GM13976 (cell line): ENCODE data around the gene TRPM5.
A peak's percentile ranks its signal among the peaks of the same experiment; 100 is the strongest.

Experiments
- DNase-seq: peaks from one replicate; pipeline ENCODE4 v3.0.0; 2012; ENCODE audit warnings: low spot score
- in situ Hi-C: fragments of 300-500 bp; cut with MboI; formaldehyde crosslinking; loops from one replicate; pipeline ENCODE4 v1.12.0; 2022; ENCODE audit warnings: low sequenced_read_pairs, mixed read lengths, inconsistent platforms; ENCODE audit not compliant: unreplicated experiment
- TF ChIP-seq, protein P1 (sequence below): IDR thresholded peaks from 2 replicates; pipeline ENCODE4 v1.5.1; 2012; ENCODE audit warnings: borderline replicate concordance, mild to moderate bottlenecking; ENCODE audit not compliant: insufficient read depth; ENCODE audit errors: extremely low read depth, missing control alignments, control extremely low read depth

TRPM5 gene

DNA sequence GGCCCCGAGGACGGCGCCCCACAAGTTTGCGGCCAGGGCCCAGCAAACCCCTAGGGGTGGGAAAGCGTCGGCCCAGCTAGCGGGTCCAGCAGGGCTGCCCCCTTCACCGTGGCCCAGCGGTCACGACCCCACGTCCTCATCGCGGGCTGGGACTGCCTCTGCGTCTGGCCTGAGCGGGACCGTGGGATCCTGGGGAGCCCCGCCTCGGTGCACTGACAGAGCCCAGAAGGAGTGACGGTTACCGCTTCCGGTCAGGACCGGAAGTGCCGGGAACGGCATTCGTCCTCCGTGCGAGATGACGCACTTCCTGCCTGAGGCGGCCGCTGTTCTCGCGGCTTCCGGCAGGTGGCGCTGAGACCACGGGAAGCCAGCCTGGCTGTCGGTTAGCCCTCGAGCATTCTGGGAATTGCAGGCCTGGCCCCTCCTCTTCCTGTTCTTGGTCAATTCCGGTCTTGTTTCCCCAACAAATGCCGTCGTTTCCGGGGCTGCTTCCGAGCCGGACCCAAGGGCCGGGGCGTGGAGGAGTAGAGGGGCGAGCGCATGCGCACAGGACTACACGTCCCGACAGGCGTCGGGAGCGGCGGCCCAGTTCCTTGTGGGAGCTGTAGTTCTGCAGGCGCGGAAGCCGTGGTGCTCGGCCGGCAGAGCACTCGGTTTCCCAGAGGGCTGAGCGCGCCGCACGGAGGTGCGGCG, 44.1 kb downstream of the TRPM5 start, which contains the start of gene TSSC4:
TSSC4 (plus strand) TSS at position 682 of the 693 bp plus-strand sequence. CDS start 1,884 bp downstream, outside the sequence.
- in situ Hi-C loops: no loop called here
- TF ChIP-seq, protein P1, sequence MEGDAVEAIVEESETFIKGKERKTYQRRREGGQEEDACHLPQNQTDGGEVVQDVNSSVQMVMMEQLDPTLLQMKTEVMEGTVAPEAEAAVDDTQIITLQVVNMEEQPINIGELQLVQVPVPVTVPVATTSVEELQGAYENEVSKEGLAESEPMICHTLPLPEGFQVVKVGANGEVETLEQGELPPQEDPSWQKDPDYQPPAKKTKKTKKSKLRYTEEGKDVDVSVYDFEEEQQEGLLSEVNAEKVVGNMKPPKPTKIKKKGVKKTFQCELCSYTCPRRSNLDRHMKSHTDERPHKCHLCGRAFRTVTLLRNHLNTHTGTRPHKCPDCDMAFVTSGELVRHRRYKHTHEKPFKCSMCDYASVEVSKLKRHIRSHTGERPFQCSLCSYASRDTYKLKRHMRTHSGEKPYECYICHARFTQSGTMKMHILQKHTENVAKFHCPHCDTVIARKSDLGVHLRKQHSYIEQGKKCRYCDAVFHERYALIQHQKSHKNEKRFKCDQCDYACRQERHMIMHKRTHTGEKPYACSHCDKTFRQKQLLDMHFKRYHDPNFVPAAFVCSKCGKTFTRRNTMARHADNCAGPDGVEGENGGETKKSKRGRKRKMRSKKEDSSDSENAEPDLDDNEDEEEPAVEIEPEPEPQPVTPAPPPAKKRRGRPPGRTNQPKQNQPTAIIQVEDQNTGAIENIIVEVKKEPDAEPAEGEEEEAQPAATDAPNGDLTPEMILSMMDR: peak; percentile 100
- peak; percentile 99 for DNase-seq

DNA sequence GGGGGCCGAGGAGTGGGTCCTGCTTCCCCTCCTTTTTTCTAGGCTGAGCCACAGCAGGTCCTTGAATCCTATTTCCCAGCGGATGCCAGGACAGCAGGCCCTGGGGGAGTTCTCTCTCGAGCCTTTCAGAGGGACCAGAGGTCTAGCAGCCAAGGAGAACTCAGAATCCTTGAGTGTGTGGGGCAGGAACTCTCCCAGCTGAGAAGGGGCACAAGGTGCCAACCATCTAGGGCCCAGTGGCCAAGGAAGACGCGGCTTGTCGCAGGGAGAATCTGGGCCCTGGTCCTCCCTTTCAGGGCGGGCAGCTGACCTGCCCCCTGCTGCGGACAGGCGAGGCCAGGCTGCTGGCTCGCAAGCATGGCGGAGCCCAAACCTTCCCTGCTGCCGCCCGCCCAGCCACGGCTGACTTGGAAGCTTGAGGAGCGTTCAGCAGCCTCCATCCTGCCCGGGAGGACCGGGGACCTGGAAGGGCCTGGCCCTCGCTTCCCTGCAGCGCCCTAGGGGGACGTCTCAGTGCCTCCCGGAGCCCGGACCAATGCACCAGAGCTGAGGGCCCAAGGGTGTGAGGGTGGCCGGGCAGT, 44.7 kb downstream of the TRPM5 start:
- DNase-seq: no peak
- in situ Hi-C loops: no loop called here
- TF ChIP-seq, protein P1: no peak

DNA sequence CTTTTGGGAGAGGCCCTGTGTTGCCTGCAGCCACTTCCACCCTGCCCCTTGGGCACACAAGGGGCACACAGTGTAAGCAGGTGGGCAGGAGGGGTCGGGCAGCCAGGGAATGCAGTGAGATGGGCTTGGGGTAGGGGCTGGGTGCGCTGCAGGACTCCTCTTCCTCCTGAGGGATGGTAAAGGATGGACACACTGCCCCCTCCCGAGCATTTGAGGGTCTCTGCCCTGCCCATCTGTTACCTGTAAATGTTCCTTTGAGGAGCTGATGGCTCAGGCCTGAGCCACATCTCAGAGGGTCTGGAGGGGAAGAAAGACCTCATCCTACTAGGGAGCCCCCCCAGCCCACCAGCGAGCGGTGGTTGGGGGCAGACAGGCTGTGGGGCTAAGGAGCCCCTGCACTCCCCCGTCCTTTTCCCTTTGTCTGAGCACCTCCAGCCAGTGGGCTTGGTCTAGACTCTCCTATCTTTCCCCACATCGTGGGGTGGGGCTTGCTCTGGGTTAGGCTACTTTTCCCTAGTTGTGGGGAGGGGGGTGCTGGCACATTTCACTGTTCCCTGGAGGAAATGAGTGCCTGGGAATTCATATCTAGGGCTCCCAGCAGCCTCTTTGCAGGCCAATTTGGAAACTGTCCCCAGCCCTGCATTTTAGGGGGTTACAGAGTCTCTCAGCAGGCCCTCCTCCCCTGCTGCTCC, 45.5 kb downstream of the TRPM5 start:
- TF ChIP-seq, protein P1: no peak
- DNase-seq: no peak
- in situ Hi-C loops: no loop called here

DNA sequence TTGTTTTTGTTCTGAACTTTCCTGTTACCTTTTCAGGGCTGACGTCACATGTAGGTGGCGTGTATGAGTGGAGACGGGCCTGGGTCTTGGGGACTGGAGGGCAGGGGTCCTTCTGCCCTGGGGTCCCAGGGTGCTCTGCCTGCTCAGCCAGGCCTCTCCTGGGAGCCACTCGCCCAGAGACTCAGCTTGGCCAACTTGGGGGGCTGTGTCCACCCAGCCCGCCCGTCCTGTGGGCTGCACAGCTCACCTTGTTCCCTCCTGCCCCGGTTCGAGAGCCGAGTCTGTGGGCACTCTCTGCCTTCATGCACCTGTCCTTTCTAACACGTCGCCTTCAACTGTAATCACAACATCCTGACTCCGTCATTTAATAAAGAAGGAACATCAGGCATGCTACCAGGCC, 47.3 kb downstream of the TRPM5 start:
- in situ Hi-C loops: no loop called here
- TF ChIP-seq, protein P1: no peak
- DNase-seq: no peak

DNA sequence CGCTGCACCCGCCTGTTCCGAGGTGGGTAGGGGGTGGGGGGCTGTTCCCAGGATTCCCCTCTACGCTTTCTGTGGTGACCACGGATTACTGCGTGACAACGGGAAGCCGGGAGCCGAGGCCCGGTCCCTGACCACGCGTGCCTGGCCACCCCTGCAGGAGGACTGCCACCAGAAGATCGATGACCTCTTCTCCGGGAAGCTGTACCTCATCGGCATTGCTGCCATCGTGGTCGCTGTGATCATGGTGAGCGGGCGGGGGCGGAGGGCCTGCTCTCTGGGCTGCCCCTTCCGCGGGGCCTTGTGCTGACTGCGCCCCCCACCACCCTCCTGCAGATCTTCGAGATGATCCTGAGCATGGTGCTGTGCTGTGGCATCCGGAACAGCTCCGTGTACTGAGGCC, 47.8 kb downstream of the TRPM5 start:
- TF ChIP-seq, protein P1: no peak
- in situ Hi-C loops: no loop called here
- no peak for DNase-seq

DNA sequence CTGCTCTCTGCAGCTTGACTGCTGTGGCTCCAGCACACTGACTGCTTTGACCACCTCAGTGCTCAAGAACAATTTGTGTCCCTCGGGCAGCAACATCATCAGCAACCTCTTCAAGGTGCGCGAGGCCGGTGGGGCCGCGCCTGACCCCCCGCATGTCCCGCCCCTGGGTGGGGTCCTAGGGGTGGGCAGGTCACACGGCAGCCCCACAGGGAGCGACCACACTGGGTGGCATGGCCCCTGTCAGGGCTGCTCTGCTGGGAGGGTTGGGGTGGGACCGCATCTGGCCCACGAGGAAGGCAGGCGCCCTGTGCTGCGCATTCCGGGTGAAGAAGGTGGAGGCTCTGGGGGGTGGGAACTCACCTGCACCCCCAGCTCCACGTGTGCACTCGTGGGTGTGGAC, 48.5 kb downstream of the TRPM5 start:
- in situ Hi-C loops: no loop called here
- no peak for DNase-seq
- TF ChIP-seq, protein P1: no peak
